G401 (cell line): Measurements from ENCODE around the gene RWDD3. TPM values are rescaled to one million over a fixed set of nuclear protein-coding genes. Genes with fewer than 3 reads are reported as not detected.

ENCODE experiments used
- DNase-seq: peaks from one replicate; pipeline ENCODE4 v3.0.0-alpha.2; 2015; ENCODE audit warnings: low spot score
- in situ Hi-C: cut with HindIII; loops from 2 replicates; pipeline ENCODE4 v1.10.0; 2016; ENCODE audit warnings: low sequenced_read_pairs, mixed read lengths
- total RNA-seq: library from RNA; depleted of rRNA; stranded (reverse); fragments of >200 nt; shearing (Covaris generic); gene quantifications from 2 replicates; pipeline ENCODE4 v1.2.3, GENCODE V29; 2014; rRNA removed

The RWDD3 gene, protein sequence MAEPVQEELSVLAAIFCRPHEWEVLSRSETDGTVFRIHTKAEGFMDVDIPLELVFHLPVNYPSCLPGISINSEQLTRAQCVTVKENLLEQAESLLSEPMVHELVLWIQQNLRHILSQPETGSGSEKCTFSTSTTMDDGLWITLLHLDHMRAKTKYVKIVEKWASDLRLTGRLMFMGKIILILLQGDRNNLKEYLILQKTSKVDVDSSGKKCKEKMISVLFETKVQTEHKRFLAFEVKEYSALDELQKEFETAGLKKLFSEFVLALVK
- total RNA-seq: 15.6 and 19.6 TPM in 2 replicates

DNA sequence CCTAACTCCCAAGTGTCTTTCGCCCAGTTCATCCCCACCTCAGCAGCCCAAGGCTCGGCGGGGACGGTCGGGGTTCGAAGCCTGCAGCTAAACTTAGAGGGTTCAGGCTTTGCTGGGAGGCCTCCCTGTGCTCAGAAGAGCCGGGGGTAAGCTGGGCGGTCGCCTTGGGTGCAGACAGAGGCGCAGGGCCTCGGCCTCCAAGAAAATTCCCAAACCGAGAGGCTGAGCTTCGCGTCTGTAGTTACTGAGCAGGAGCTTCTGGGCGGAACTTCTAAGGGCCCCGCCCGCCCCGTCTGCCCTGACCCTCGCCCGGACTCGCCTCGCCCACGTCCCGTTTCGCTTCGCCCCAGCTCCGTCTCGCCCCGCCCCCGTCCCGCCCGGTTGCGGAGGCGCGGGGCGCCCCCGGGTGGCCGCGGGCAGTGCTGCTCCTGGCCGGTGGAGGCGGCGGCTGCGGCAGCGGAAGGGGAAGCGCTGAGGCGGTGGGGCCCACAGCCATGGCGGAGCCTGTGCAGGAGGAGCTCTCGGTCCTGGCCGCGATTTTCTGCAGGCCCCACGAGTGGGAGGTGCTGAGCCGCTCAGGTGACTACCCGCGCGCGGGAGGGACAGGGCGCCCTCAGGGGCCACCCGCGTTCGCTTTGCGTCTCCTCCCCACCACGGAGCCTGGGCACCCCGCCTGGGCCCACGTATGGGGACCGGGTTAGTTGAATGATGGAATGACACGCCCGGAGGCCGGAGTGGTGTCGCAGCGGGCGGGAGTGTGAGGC, at the start of gene RWDD3:
Gene RWDD3 (plus strand): TSS at position 474 of the 764 bp plus-strand sequence. CDS start 21 bp downstream, at position 495.
- in situ Hi-C loops: no loop called here
- DNase-seq: peak; percentile 85

DNA sequence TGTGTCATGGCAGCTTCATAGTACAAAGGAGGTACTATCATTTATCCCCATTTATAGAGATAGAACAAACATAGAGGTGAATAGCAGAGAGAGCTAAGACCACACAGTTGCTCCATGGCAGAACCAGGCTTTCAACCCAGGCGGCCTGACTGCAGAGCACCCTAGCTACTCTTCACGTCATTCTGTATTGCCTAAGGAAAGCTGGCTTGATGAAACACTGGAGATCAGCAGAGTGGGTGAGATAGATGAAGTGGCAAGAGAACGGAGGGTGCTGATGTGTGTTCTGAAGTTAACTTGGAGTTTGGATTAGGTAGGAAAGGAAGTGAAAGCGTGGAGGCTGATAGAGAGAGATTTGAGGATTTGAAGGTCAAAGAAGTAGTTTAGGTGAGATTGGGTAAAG, 47.9 kb upstream of the RWDD3 start:
- DNase-seq: no peak

DNA sequence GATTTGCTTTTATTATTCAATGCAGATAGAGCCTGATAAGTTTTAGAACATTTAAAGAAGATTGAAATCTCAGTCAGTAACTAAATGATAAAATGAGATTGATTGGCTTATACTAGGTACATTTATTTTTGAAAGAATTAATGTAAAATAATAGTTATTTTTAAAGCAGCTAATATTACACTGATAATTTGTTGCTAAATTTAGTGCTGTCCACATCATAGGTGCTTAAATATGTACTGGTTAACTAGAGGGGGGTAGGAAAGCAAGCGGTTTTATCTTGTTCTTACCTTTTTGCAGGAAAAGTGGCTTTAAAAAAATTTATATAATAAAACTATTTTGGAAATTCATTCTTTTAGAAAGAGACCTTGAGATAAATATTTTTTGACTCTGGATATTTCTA, 40.4 kb upstream of the RWDD3 start:
- in situ Hi-C loops: no loop called here

More for the DNA sequence above, 47.9 kb upstream of the RWDD3 start:
- in situ Hi-C loops: no loop called here

DNA sequence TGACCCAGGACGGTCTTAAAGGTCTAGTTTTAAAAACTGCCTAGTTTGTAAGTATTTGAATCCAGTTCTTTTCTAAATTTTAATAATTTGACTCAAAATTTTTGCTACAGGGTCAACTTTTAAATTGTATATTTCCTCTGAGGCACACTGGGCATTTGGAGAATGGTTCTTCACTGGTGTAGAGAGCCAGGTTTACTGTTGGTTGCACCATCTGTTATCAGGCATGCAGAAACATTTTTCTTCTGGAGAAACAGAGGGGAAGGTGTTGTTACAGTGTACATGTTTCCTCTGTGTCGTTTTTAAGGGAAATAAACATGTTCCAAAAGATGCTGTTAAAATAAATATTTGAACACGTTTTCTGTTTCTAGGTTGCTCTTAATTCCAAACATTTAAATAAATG, 39.0 kb upstream of the RWDD3 start:
- in situ Hi-C loops: no loop called here
- peak; percentile 90 for DNase-seq

More for the DNA sequence above, 40.4 kb upstream of the RWDD3 start:
- no peak for DNase-seq

DNA sequence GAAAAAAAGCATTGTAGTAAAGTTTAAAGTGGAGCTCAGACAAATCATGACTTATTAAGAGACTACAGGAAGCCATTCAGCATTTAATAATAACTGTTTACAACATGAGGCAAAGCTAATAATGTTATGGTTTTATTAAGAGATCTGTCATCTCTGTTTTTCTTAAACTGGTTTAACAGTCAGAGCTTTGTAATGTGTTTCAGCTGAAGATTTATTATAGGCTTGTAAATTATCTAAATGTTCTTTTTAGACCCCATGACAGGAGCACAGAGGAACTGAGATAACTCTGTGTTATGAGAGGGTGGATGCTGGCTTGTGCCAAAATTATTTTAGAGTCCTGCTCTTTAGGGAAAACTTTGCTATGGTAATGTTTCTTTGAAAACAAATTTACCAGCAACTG, 38.0 kb upstream of the RWDD3 start:
- DNase-seq: no peak
- in situ Hi-C loops: no loop called here

DNA sequence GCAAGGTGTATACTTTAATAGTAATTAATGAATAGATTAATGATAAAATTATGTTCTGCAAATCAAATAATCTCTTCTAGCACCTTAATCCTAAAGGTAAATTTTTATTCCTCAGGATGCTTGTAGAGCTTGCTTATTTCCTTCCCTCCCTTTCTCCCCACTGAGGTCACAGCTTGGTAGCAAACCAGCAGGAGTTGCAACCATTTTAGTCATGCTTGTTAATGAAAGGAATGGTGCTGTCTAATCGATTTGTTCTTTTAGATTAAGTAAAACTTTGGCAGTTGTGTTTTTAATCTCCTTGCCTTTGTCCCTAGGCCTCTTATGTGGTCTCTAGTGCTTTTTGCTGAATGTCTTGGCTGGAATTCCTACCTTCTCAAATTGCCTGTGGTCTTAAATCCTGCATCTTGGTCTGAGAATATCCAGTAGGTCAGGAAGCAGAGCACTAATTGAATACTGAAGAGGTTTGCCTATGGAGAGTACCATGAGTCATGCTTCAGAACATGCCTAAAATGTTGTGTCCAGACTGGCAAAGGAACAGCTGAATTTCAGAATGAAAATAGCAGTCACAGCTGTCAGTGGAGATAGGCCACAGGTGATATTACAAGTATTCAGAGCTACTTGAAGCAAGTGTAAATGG, 36.3 kb upstream of the RWDD3 start:
- in situ Hi-C loops: no loop called here
- peak; percentile 65 for DNase-seq

DNA sequence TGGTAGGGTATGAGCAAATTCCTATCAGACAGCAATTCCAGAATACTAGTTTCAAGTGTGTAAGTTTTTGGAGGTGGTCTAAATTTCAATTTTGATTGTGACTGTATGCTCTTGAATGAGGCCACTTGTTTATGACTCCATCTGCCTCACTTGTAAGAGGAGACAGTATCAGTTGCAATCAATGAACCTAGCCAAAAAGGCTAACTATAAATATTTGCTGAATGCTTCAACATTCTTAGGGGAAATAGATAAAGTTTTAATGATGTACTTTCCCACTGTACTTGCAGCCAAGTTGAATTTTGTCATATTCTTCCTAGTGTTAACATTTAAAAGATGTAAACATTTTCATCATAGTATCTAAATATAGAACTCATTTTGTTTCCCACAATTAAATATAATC, 32.1 kb upstream of the RWDD3 start:
- in situ Hi-C loops: no loop called here
- no peak for DNase-seq

DNA sequence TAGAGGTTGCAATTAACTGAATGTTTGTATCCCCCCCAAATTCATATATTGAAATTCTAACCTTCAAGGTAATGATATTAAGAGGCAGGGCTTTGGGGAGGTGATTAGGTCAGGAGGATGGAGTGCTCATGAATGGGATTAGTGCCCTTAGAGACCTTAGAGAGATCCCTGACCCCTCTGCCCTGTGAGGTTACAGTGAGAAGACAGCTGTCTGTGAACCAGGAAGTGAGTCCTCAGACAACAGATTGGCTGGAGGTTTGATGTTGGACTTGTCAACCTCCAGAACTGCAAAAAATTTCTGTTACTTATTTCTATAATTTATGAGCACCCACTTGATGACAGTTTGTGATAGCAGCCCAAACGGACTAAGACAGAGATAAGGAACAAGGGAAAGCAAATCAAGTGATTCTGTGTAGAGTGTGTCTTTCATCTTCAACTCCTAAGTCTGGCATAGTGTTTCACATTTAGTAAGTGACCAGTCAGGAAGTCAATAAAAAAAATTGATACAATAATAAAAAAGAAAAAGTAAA, 30.0 kb upstream of the RWDD3 start:
- DNase-seq: no peak
- in situ Hi-C loops: no loop called here

DNA sequence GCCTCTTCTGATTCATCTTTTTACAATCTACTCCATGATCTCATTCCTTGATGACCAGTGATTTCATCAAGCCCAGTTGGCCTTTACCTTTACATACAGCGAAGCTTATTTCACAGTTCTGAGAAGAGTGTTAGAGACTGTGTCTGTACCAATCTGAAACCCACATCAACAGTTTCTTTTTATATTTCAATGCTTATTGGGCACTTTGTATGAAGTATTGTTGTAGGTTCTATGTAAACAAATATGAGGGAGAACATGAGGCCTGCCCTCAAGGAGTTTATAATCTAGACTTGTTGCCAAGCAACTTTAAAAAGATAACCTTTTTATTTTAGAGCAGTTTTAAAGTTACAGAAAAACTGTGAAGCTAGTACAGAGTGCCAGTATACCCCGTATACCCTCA, 27.5 kb upstream of the RWDD3 start:
- in situ Hi-C loops: no loop called here
- DNase-seq: no peak

DNA sequence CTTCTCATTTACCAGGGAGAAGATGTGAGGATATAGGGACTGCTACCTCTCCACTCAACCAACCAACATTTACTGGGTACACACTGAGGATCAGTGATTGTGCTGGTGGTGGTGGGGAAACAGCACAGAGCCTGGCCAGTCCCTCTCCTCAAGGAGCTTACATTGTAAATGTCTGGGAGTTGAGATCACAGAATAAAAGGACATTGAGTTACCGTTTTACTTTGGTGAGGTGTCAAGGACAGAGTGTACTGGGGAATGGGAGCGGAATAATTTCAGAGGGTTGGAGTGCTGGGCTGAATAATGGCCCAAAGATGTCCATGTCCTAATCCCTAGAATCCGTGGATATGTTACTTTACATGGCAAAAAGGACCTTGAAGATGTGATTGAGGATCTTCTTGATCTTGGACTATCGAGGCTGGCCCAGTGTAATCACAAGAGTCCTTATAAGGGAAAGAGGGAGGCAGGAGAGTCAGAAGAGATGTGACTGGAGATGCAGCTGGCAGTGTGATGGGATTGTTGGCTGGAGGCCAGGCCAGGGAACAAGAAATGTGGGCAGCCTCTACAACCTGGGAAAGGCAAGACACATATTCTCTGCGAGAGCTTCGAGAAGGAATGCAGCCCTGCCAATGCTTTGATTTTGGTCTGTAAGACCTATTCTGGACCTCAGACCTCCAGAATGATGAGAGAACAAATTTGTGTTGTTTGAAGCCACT, 26.6 kb upstream of the RWDD3 start:
- peak; percentile 70 for DNase-seq
- in situ Hi-C loops: no loop called here

DNA sequence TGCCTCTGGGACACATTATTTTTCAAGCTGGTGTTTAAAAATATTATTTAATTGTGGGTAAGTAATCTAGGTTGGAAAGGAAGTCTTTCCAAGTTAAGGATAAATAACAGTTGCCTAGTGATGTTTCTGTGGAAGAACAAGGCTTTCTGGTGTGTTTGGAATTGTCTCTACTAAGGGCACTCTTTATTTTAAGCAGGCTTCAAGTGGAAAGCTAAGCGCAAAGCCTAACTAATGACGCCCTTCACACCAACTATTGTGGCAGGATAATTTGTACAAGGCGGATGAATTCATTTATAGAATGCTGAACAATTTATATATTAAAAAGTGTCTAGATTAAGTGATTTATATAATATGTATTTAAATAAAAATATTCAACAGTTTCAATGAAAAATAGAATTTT, 25.1 kb upstream of the RWDD3 start:
- in situ Hi-C loops: no loop called here
- DNase-seq: no peak

DNA sequence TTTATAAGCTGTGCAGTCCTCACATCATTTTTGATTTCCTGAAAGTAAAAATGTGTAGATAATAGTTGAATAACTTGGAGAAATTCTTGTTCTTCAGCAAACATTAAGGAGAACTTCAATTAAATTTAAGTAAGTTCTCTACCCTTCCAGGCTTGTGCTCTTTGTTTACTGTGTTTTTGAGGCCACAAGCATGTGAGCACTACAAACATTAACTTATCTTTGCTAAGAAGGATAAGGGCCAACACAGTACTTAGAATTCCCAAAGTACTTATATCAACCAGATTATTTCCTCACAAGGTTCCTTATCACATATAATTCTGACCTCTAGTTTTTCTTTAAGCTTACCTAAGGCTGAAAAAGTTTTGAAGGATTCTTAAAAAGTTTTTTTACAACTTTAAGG, 24.7 kb upstream of the RWDD3 start:
- in situ Hi-C loops: no loop called here
- DNase-seq: no peak

DNA sequence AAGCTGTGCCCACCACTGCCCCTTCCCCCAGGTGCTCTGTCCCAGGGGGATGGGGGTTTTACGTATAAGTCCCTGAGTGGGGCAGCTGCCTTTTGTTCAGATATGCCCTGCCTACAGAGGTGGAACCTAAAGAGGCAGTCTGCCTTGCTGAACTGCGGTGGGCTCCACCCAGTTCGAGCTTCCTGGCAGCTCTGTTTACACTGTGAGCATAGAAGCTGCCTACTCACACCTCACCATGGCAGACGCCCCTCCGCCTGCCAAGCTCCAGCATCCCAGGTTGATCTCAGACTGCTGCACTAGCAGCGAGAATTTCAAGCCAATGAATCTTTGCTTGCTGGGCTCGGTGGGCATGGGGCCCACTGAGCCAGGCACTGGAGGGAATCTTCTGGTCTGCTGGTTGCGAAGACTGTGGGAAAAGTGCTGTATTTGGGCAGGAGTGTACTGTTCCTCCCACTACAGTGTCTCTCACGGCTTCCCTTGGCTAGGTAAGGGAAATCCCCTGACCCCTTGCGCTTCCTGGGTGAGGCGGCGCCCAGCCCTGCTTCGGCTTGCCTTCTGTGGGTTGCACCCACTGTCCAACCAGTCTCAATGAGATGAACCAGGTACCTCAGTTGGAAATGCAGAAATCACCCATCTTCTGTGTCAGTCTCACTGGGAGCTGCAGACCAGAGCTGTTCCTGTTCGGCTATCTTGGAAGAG, 17.6 kb upstream of the RWDD3 start:
- in situ Hi-C loops: no loop called here
- DNase-seq: no peak

DNA sequence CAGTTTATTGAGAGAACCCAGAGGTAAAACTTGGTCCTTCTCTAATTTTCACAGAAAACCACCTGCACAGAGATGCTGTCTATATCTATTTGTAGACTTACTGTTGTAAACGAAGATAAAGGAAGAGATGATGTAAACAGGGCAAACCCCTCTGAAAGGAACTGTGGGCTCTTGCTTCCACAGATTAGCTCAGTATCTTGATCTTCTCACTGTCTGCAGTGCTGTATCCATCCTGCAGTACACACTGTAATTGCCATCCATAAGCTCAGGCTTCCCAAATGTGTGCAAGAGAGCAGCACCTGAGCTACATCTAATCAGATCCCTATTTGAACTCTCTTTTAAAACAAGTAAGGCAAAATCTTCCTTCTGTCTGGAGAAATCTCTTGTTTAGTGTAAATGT, 16.6 kb upstream of the RWDD3 start:
- in situ Hi-C loops: no loop called here
- DNase-seq: no peak

DNA sequence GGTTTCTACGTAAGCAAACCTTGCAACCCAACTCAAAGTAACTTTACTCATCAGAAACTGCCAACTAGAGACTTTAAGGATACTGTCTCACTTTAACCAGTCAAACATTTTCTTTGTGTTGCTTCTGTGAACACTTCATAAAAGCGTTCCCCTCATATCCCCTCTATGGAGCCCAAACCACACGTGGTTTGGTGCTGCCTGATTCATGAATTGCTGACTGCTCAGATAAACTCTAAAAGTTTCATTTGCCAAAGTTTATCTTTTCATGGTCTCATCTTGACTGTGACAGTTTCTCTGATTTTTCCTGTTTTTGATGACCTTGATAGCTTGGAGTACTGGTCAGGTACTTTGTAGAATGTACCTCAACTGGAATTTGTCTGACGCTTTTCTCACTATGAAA, 14.6 kb upstream of the RWDD3 start:
- DNase-seq: no peak
- in situ Hi-C loops: no loop called here

DNA sequence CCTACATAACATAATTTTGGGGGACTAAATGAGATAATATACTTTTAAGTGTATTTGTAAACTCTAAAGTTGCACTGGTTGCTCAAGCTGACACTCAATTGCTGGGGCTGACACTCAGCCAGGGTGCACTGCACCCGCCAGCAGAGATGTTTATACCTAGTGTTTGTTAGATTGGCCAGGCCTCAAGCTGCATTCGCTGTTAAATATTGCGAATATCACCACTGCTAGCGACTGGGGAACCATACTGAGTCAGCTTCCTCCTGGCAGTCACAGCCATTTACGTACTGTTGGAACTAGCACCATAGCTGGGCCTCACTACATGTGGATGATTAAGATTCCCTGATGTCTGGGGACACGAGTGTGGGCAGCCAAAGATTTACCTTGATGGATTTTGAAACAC, 12.7 kb upstream of the RWDD3 start:
- in situ Hi-C loops: no loop called here
- no peak for DNase-seq

DNA sequence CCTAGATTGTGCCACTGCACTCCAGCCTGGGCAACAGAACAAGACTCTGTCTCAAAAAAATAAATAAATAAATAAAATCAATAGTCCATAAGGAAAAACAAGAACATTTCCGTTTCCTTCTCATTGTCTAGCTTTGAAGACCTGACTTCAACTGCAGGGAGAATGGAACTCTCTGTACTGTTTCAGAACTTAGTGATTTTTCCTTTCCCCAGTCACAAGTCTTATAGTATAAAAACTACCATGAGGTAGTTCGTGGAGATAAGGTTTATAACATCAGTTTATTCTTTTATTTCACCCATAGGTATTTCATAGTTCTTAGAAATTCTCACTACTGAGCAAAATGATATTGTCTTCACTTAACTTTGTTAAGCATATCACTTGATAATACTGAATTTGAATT, 11.4 kb upstream of the RWDD3 start:
- DNase-seq: no peak
- in situ Hi-C loops: no loop called here

DNA sequence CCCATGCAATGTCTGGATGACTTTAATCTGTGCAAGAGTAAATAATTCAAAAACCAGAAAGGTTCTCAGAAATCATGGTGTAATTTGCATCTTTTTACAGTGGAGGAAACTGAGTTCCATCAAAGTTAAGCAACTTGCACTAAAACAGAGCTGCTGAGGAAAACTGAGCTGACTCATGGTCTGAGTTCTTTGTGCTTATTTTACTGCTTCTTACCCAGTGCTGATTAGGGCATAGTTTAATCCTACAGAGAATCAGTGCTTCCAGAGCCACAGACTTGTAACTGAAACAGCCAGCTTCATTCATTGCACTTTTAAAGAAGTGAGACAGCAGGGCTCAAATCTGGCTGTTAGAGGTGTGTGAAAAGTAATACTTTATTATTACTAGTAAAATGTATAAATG, 10.9 kb upstream of the RWDD3 start:
- in situ Hi-C loops: no loop called here
- no peak for DNase-seq
